Activated CD8-positive, alpha-beta memory T cell treated with anti-CD3 and anti-CD28 coated beads, Interleukin-2, amount 10 ng/mL, durations not matched to agents 7 days and 5 days (primary cell): ENCODE results near the gene RUNX1. TPM values are rescaled to one million over a fixed set of nuclear protein-coding genes. Genes with fewer than 3 reads are reported as not detected.

Experiments
- ATAC-seq: fragments of 150-1000 bp; cut with Tn5 transposase; one replicate; pipeline ENCODE4 v1.10.0; 2021; ENCODE audit warnings: moderate library complexity
- CTCF ChIA-PET: fragments of 350-600 bp; sonication (Branson Sonifier 250); formaldehyde crosslinking; loops from one replicate; lab custom pipeline; 2021; ENCODE audit warnings: antibody characterized with exemption; lab: Charles Lee
- DNase-seq: peaks from one replicate; pipeline ENCODE4 v3.0.0-alpha.2; 2020
- H3K27ac Mint-ChIP-seq: one replicate; pipeline ENCODE4 v1.8.0; 2021; ENCODE audit warnings: mild to moderate bottlenecking, mixed read lengths
- H3K27me3 Mint-ChIP-seq: one replicate; pipeline ENCODE4 v1.8.0; 2021; ENCODE audit warnings: mixed read lengths
- H3K36me3 Mint-ChIP-seq: one replicate; pipeline ENCODE4 v1.8.0; 2021; ENCODE audit warnings: mild to moderate bottlenecking, mixed read lengths
- H3K4me1 Mint-ChIP-seq: one replicate; pipeline ENCODE4 v1.8.0; 2021; ENCODE audit warnings: mixed read lengths
- H3K4me3 Mint-ChIP-seq: one replicate; pipeline ENCODE4 v1.8.0; 2021; ENCODE audit warnings: mild to moderate bottlenecking, moderate library complexity, mixed read lengths
- H3K9me3 Mint-ChIP-seq: one replicate; pipeline ENCODE4 v1.8.0; 2022; ENCODE audit warnings: low read depth, mixed read lengths
- total RNA-seq, 2 experiments: library from RNA; stranded (reverse); gene quantifications; one replicate each; pipeline ENCODE4 v1.2.3, GENCODE V29; 2021

The RUNX1 gene
- total RNA-seq, 2 experiments from 2014 or later, result 23.3 to 35.3 TPM

- no peak overlapping the region for H3K27ac Mint-ChIP-seq
- H3K9me3 Mint-ChIP-seq, result no peaks in the 10 kb centered on the region
- H3K4me1 Mint-ChIP-seq, result peaks cover 36% of the 10 kb centered on the region
- H3K27me3 Mint-ChIP-seq, result peaks cover 9% of the 10 kb centered on the region
- CTCF ChIA-PET, result interaction anchor here (0.6 to 8.4 kb wide), 27 partner anchors 16 to 510 kb away, joined by 3 to 128 read pairs (median 4); partner anchors contain the start of gene RUNX1
- ATAC-seq, result no peak
- H3K4me3 Mint-ChIP-seq, result no peak overlapping the region
- peaks cover 7% of the 10 kb centered on the region for H3K36me3 Mint-ChIP-seq
- no peak for DNase-seq
Observed at GRCh38 chr21:34890470-34890723, 158.7 kb downstream of the RUNX1 start.

GRCh38 chr21:34889676-34890469 is 159.2 kb downstream of the RUNX1 start:
- DNase-seq, result peak; percentile 82
- H3K36me3 Mint-ChIP-seq, result peaks cover 7% of the 10 kb centered on the region
- H3K27ac Mint-ChIP-seq, result peak overlapping the region; percentile 69
- ATAC-seq, result peak; percentile 67
- H3K9me3 Mint-ChIP-seq, result no peaks in the 10 kb centered on the region
- H3K4me1 Mint-ChIP-seq, result peaks cover 40% of the 10 kb centered on the region
- H3K27me3 Mint-ChIP-seq, result peaks cover 9% of the 10 kb centered on the region
- H3K4me3 Mint-ChIP-seq, result peak overlapping the region; percentile 83
- CTCF ChIA-PET, result interaction anchor here (0.6 to 8.4 kb wide), 39 partner anchors 10 to 511 kb away, joined by 3 to 128 read pairs (median 4); partner anchors contain the start of gene RUNX1

GRCh38 chr21:34889320-34889675 is 159.8 kb downstream of the RUNX1 start:
- peak overlapping the region; percentile 83 for H3K4me3 Mint-ChIP-seq
- H3K27me3 Mint-ChIP-seq, result peaks cover 9% of the 10 kb centered on the region
- H3K27ac Mint-ChIP-seq, result peak overlapping the region; percentile 95
- H3K9me3 Mint-ChIP-seq, result no peaks in the 10 kb centered on the region
- peaks cover 7% of the 10 kb centered on the region for H3K36me3 Mint-ChIP-seq
- ATAC-seq (no peak), DNase-seq (peak; percentile 66)
- CTCF ChIA-PET, result interaction anchor here (0.6 to 8.4 kb wide), 38 partner anchors 10 to 511 kb away, joined by 3 to 128 read pairs (median 4); partner anchors contain the start of gene RUNX1
- peaks cover 42% of the 10 kb centered on the region for H3K4me1 Mint-ChIP-seq

- H3K36me3 Mint-ChIP-seq, result peaks cover 9% of the 10 kb centered on the region
- DNase-seq (peak; percentile 87), ATAC-seq (peak; percentile 68)
- peak overlapping the region; percentile 85 for H3K4me3 Mint-ChIP-seq
- H3K4me1 Mint-ChIP-seq, result peaks cover 45% of the 10 kb centered on the region
- H3K27me3 Mint-ChIP-seq, result peaks cover 5% of the 10 kb centered on the region
- peak overlapping the region; percentile 95 for H3K27ac Mint-ChIP-seq
- no peaks in the 10 kb centered on the region for H3K9me3 Mint-ChIP-seq
- CTCF ChIA-PET, result interaction anchor here (0.7 to 8.4 kb wide), 31 partner anchors 11 to 568 kb away, joined by 3 to 128 read pairs (median 3); partner anchors contain the start of gene RUNX1
Observed at GRCh38 chr21:34888569-34889319, 160.4 kb downstream of the RUNX1 start.

- no peaks in the 10 kb centered on the region for H3K9me3 Mint-ChIP-seq
- CTCF ChIA-PET, result interaction anchor here (0.7 to 8.4 kb wide), 21 partner anchors 11 to 569 kb away, joined by 3 to 128 read pairs (median 3); partner anchors contain the start of gene RUNX1
- peaks cover 51% of the 10 kb centered on the region for H3K4me1 Mint-ChIP-seq
- DNase-seq (peak; percentile 90), ATAC-seq (peak; percentile 52)
- H3K27me3 Mint-ChIP-seq, result peaks cover 5% of the 10 kb centered on the region
- peak overlapping the region; percentile 92 for H3K27ac Mint-ChIP-seq
- H3K4me3 Mint-ChIP-seq, result peak overlapping the region; percentile 85
- peaks cover 9% of the 10 kb centered on the region for H3K36me3 Mint-ChIP-seq
Observed at GRCh38 chr21:34887725-34888568, 161.2 kb downstream of the RUNX1 start.

- ATAC-seq (no peak), DNase-seq (no peak)
- Mint-ChIP-seq H3K4me1 (peaks cover 55% of the 10 kb centered on the region), H3K27ac (peak overlapping the region; percentile 74), H3K36me3 (peaks cover 15% of the 10 kb centered on the region), H3K27me3 (peaks cover 3% of the 10 kb centered on the region), H3K4me3 (peak overlapping the region; percentile 85), H3K9me3 (no peaks in the 10 kb centered on the region)
- CTCF ChIA-PET, result interaction anchor here (1.0 to 8.4 kb wide), 13 partner anchors 10 to 514 kb away, joined by 3 to 128 read pairs (median 6); partner anchors contain the start of gene RUNX1
Observed at GRCh38 chr21:34887105-34887442, 162.0 kb downstream of the RUNX1 start.

- peak overlapping the region; percentile 85 for H3K4me3 Mint-ChIP-seq
- H3K27me3 Mint-ChIP-seq, result peaks cover under 1% of the 10 kb centered on the region
- peak; percentile 46 for DNase-seq
- H3K27ac Mint-ChIP-seq, result peak overlapping the region; percentile 74
- CTCF ChIA-PET, result interaction anchor here (1.2 to 8.4 kb wide), 12 partner anchors 10 to 514 kb away, joined by 3 to 128 read pairs (median 6); partner anchors contain the start of gene RUNX1
- H3K4me1 Mint-ChIP-seq, result peaks cover 53% of the 10 kb centered on the region
- ATAC-seq, result no peak
- H3K9me3 Mint-ChIP-seq, result no peaks in the 10 kb centered on the region
- H3K36me3 Mint-ChIP-seq, result peaks cover 16% of the 10 kb centered on the region
Observed at GRCh38 chr21:34886240-34887104, 162.6 kb downstream of the RUNX1 start.

GRCh38 chr21:34885626-34886239 is 163.4 kb downstream of the RUNX1 start:
- DNase-seq (no peak), ATAC-seq (no peak)
- H3K4me1 Mint-ChIP-seq, result peaks cover 57% of the 10 kb centered on the region
- H3K27ac Mint-ChIP-seq, result peak overlapping the region; percentile 62
- no peaks in the 10 kb centered on the region for H3K9me3 Mint-ChIP-seq
- peaks cover 16% of the 10 kb centered on the region for H3K36me3 Mint-ChIP-seq
- CTCF ChIA-PET, result interaction anchor here (1.1 to 3.6 kb wide), 9 partner anchors 9 to 515 kb away, joined by 3 to 16 read pairs (median 5); no protein-coding TSS in a partner anchor
- H3K4me3 Mint-ChIP-seq, result peak overlapping the region; percentile 85
- H3K27me3 Mint-ChIP-seq, result no peaks in the 10 kb centered on the region

GRCh38 chr21:34885125-34885524 is 164.0 kb downstream of the RUNX1 start:
- Mint-ChIP-seq H3K36me3 (peaks cover 18% of the 10 kb centered on the region), H3K4me3 (peak overlapping the region; percentile 61), H3K4me1 (peaks cover 59% of the 10 kb centered on the region), H3K27me3 (no peaks in the 10 kb centered on the region), H3K27ac (peak overlapping the region; percentile 59), H3K9me3 (no peaks in the 10 kb centered on the region)
- DNase-seq, result no peak
- no peak for ATAC-seq
- CTCF ChIA-PET, result interaction anchor here (1.1 to 3.0 kb wide), 6 partner anchors 8 to 515 kb away, joined by 3 to 12 read pairs (median 5); no protein-coding TSS in a partner anchor

GRCh38 chr21:34884346-34884929 is 164.7 kb downstream of the RUNX1 start:
- Mint-ChIP-seq H3K27ac (no peak overlapping the region), H3K4me3 (peak overlapping the region; percentile 46)

More at GRCh38 chr21:34884346-34884929, 164.7 kb downstream of the RUNX1 start:
- H3K27me3 Mint-ChIP-seq, result no peaks in the 10 kb centered on the region
- H3K4me1 Mint-ChIP-seq, result peaks cover 62% of the 10 kb centered on the region
- CTCF ChIA-PET, result interaction anchor here (1.1 to 2.7 kb wide), 4 partner anchors 139 to 516 kb away, joined by 3 to 8 read pairs (median 6); no protein-coding TSS in a partner anchor
- no peaks in the 10 kb centered on the region for H3K9me3 Mint-ChIP-seq
- H3K36me3 Mint-ChIP-seq, result peaks cover 23% of the 10 kb centered on the region
- ATAC-seq (no peak), DNase-seq (no peak)
